Caco-2 (cell line): Measurements from ENCODE around the gene HCAR1. TPM values are rescaled to one million over a fixed set of nuclear protein-coding genes. Genes with fewer than 3 reads are reported as not detected.
A peak's percentile ranks its signal among the peaks of the same experiment; 100 is the strongest.
"Not testable (repeated sequence)": the region's sequence is repeated elsewhere in the genome, so short reads cannot be mapped to it uniquely, and the experiment has no call there.

ENCODE experiments used
- BruUV-seq: library from RNA; stranded (reverse); fragments of 400-500 nt; replicated peaks from 2 replicates; lab custom pipeline; 2021; lab: Mats Ljungman, UMichigan
- CTCF ChIA-PET: fragments of 300-600 bp; sonication (Branson Sonifier 250); formaldehyde crosslinking; loops from one replicate; lab custom pipeline; 2022; ENCODE audit warnings: antibody characterized with exemption; lab: Charles Lee
- POLR2A ChIA-PET: fragments of 300-600 bp; sonication (Branson Sonifier 250); formaldehyde crosslinking; loops from one replicate; lab custom pipeline; 2022; ENCODE audit warnings: antibody characterized with exemption; lab: Charles Lee
- DNase-seq, 2 experiments: peaks; one replicate each; pipeline versions ENCODE4 v3.0.0 to v3.0.0-alpha.2; 2020 to 2022
- H3K27me3 ChIP-seq: replicated peaks from 2 replicates; pipeline ENCODE4 v1.6.0; 2011; ENCODE audit warnings: low read length; ENCODE audit not compliant: control insufficient read depth, insufficient read depth
- H3K36me3 ChIP-seq: 2 replicates; pipeline ENCODE4 v1.5.1; 2011; ENCODE audit warnings: low read length; ENCODE audit not compliant: control insufficient read depth, insufficient read depth
- H3K4me1 ChIP-seq: fragments of 250-450 bp; sonication (Bioruptor Pico); 2 replicates; pipeline ENCODE4 v1.5.1; 2020; ENCODE audit warnings: mild to moderate bottlenecking
- H3K4me3 ChIP-seq: 2 replicates; pipeline ENCODE4 v1.5.1; 2011; ENCODE audit warnings: low read depth, mild to moderate bottlenecking, control low read depth, low read length
- H3K9me3 ChIP-seq: fragments of 250-450 bp; sonication (Bioruptor Pico); 2 replicates; pipeline ENCODE4 v1.5.1; 2020; ENCODE audit warnings: mild to moderate bottlenecking, moderate library complexity
- H3K27ac Mint-ChIP-seq: one replicate; pipeline ENCODE4 v1.8.0; 2022; ENCODE audit warnings: mixed read lengths; ENCODE audit not compliant: unreplicated experiment
- H3K27me3 Mint-ChIP-seq: one replicate; pipeline ENCODE4 v1.8.0; 2022; ENCODE audit warnings: mixed read lengths; ENCODE audit not compliant: insufficient read depth, unreplicated experiment
- H3K36me3 Mint-ChIP-seq: one replicate; pipeline ENCODE4 v1.8.0; 2022; ENCODE audit warnings: mild to moderate bottlenecking, mixed read lengths; ENCODE audit not compliant: insufficient read depth, unreplicated experiment
- H3K4me1 Mint-ChIP-seq: one replicate; pipeline ENCODE4 v1.8.0; 2022; ENCODE audit warnings: low read depth, mixed read lengths; ENCODE audit not compliant: unreplicated experiment
- H3K4me3 Mint-ChIP-seq: one replicate; pipeline ENCODE4 v1.8.0; 2022; ENCODE audit warnings: mild to moderate bottlenecking, moderate library complexity, mixed read lengths; ENCODE audit not compliant: unreplicated experiment
- H3K9me3 Mint-ChIP-seq: one replicate; pipeline ENCODE4 v1.8.0; 2022; ENCODE audit warnings: mixed read lengths; ENCODE audit not compliant: unreplicated experiment
- intact Hi-C: fragments of 100-400 bp; cut with micrococcal nuclease; formaldehyde crosslinking; loops from one replicate; pipeline ENCODE4 v1.10.0; 2022; ENCODE audit not compliant: unreplicated experiment
- total RNA-seq: library from RNA; stranded (reverse); gene quantifications from 2 replicates; pipeline ENCODE4 v1.2.3, GENCODE V29; 2022
- TF ChIP-seq, protein P1 (sequence below), 2 experiments: fragments of 200-600 bp in 1 of 2; IDR thresholded peaks; 1 replicate in 1 of 2; 2 replicates in 1 of 2; pipeline versions ENCODE4 v1.5.1 to v1.8.0; 2011 to 2022; ENCODE audit warnings: antibody characterized with exemption in 1 of 2, control low read depth in 1 of 2, inconsistent platforms in 1 of 2, low read depth in 1 of 2, low read length in 1 of 2, mild to moderate bottlenecking in 1 of 2, moderate library complexity in 1 of 2; ENCODE audit not compliant: insufficient read depth in 1 of 2, severe bottlenecking in 1 of 2, unreplicated experiment in 1 of 2

The HCAR1 gene
- total RNA-seq, 1 experiment from 2014 or later: 3.7 TPM

DNA sequence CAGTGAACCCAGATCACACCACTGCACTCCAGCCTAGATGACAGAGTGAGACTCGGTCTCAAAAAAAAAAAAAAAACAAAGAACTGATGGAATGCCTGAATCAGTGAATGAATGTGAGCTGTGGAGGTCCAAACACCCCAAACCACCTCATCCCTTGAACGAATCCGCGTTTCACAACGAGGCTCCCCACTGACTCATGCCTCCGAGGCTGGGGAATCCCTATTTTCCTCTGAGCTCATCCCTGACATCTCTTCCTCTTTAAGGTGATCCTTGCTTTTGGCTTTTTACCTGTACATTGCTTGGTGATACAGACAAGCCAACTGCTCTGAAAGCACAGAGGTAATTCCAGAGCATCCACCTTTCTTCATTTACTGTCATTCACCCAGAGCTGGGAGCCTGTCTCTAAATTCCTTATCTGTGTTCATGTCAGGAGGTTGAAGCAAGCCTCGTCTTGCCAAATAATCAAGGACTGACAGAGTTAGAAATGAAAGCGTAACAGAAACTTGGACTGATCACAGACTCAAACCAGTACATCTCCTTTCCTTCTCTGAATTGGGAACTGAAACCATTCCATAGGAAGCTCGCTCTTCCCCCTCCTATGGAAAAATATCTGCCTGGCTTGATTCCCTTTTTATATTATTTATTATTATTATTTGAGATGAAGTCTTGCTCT is 30.5 kb downstream of the HCAR1 start:
- POLR2A ChIA-PET, DNase-seq, H3K27me3 Mint-ChIP-seq, H3K9me3 Mint-ChIP-seq, H3K27ac Mint-ChIP-seq, H3K36me3 ChIP-seq, CTCF ChIA-PET, H3K9me3 ChIP-seq, H3K36me3 Mint-ChIP-seq, H3K4me3 ChIP-seq, intact Hi-C loops, H3K27me3 ChIP-seq, BruUV-seq, H3K4me3 Mint-ChIP-seq: not testable (repeated sequence)
- H3K4me1 Mint-ChIP-seq: peaks cover 18% of the 10 kb centered on the region
- peaks cover 15% of the 10 kb centered on the region for H3K4me1 ChIP-seq

DNA sequence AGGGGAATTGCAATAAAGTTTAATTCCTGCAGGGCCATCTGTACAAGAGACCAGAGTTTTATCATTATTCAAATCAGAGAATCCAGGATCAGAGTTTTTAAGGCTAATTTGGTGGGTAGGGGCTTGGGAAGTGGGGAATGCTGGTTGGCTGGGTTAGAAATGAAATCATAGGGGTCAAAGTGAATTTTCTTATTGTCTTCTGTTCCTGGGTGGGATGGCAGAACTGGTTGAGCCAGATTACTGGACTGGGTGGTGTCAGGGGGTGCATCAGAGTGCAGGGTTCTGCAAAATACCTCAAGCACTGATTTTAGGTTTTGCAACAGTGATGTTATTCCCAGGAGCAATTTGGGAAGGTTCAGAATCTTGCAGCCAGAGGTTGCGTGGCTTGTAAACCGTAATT is 33.7 kb downstream of the HCAR1 start:
- CTCF ChIA-PET, H3K36me3 Mint-ChIP-seq, H3K36me3 ChIP-seq, intact Hi-C loops, H3K4me3 ChIP-seq, H3K27me3 Mint-ChIP-seq, H3K27me3 ChIP-seq, BruUV-seq, H3K9me3 ChIP-seq, H3K9me3 Mint-ChIP-seq: not testable (repeated sequence)
- H3K4me3 Mint-ChIP-seq: peak overlapping the region; percentile 51
- POLR2A ChIA-PET: interaction anchor here (0.6 kb wide), 1 partner anchor 649 kb away, joined by 3 read pairs; no protein-coding TSS in a partner anchor
- peak; percentile 38 to 50 for DNase-seq
- peak overlapping the region; percentile 36 for H3K27ac Mint-ChIP-seq
- peaks cover 30% of the 10 kb centered on the region for H3K4me1 Mint-ChIP-seq
- peaks cover 15% of the 10 kb centered on the region for H3K4me1 ChIP-seq

DNA sequence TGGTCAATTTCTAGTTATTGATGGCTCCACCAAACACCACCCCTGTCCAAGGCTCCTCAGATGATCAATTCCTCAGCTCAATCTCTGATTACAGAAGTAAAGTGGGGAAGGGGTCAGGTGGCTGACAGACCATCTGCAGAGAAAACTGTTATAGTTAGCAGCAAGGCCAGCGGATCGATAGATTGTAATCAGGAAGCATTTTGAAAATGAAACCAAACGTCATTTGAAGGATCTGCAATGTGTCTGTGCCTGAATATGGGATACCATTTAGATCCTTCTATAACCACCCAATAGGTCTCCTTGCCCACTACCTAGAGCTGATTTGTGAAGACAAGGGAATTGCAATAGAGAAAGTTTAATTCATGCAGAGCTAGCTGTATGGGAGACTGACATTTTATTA is 39.1 kb downstream of the HCAR1 start:
- ChIA-PET CTCF (no interaction called here), POLR2A (no interaction called here)
- no TSS peak for BruUV-seq
- TF ChIP-seq, protein P1, sequence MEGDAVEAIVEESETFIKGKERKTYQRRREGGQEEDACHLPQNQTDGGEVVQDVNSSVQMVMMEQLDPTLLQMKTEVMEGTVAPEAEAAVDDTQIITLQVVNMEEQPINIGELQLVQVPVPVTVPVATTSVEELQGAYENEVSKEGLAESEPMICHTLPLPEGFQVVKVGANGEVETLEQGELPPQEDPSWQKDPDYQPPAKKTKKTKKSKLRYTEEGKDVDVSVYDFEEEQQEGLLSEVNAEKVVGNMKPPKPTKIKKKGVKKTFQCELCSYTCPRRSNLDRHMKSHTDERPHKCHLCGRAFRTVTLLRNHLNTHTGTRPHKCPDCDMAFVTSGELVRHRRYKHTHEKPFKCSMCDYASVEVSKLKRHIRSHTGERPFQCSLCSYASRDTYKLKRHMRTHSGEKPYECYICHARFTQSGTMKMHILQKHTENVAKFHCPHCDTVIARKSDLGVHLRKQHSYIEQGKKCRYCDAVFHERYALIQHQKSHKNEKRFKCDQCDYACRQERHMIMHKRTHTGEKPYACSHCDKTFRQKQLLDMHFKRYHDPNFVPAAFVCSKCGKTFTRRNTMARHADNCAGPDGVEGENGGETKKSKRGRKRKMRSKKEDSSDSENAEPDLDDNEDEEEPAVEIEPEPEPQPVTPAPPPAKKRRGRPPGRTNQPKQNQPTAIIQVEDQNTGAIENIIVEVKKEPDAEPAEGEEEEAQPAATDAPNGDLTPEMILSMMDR (IDR thresholded peaks at IDR 0.05; ENCODE audit: insufficient read depth in 1 of 2, low read depth in 1 of 2, low read length in 1 of 2, severe bottlenecking in 1 of 2, unreplicated experiment in 1 of 2): no peak
- H3K4me1 Mint-ChIP-seq: peaks cover 12% of the 10 kb centered on the region
- H3K9me3 Mint-ChIP-seq: no peaks in the 10 kb centered on the region
- H3K27ac Mint-ChIP-seq: no peak overlapping the region
- no peak overlapping the region for H3K4me3 Mint-ChIP-seq
- H3K4me1 ChIP-seq: peaks cover 3% of the 10 kb centered on the region; the same call in 1 of the 2 replicates
- 0 out of 2 replicates have a peak, but pooled peaks cover 4% of the 10 kb centered on the region for H3K9me3 ChIP-seq
- no peak for DNase-seq
- H3K27me3 ChIP-seq: no peaks in the 10 kb centered on the region
- no peaks in the 10 kb centered on the region for H3K27me3 Mint-ChIP-seq
- no peaks in the 10 kb centered on the region for H3K36me3 Mint-ChIP-seq
- intact Hi-C loops: no loop called here
- no peak overlapping the region for H3K4me3 ChIP-seq
- no peaks in the 10 kb centered on the region for H3K36me3 ChIP-seq

DNA sequence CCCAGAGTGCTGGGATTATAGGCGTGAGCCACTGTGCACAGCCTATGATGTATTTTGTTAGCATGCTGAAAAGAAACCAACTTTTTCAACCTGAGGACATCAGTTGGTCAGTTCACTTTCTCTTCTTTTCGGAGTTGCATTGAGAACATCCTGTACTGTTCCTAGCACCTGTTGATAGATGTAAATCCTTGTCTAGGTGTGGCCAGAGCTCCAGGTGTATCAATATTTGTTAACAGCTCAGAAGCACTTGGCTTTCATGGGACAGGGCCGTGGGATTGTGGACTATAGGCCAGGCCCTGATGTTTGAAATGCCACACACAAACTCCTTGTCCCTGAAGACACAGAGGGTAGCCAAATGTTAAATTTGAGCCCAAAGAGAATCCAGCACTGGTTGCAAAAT is 42.4 kb downstream of the HCAR1 start:
- Histone ChIP-seq H3K9me3 (0 out of 2 replicates have a peak, but pooled peaks cover 4% of the 10 kb centered on the region), H3K36me3 (no peaks in the 10 kb centered on the region), H3K4me3 (no peak overlapping the region), H3K4me1 (no peaks in the 10 kb centered on the region), H3K27me3 (no peaks in the 10 kb centered on the region)
- H3K9me3 Mint-ChIP-seq: no peaks in the 10 kb centered on the region
- no peak overlapping the region for H3K4me3 Mint-ChIP-seq
- TF ChIP-seq, protein P1 (IDR thresholded peaks at IDR 0.05; ENCODE audit: insufficient read depth in 1 of 2, low read depth in 1 of 2, low read length in 1 of 2, severe bottlenecking in 1 of 2, unreplicated experiment in 1 of 2): no peak
- intact Hi-C loops: no loop called here
- peaks cover 1% of the 10 kb centered on the region for H3K4me1 Mint-ChIP-seq
- ChIA-PET CTCF (no interaction called here), POLR2A (no interaction called here)
- no peaks in the 10 kb centered on the region for H3K36me3 Mint-ChIP-seq
- DNase-seq: no peak
- no peak overlapping the region for H3K27ac Mint-ChIP-seq
- H3K27me3 Mint-ChIP-seq: no peaks in the 10 kb centered on the region
- no TSS peak for BruUV-seq
